OCI-LY7 (cell line): ENCODE results near the gene ZNF536. TPM values are rescaled to one million over a fixed set of nuclear protein-coding genes. Genes with fewer than 3 reads are reported as not detected.

Experiments used
- BruUV-seq: library from RNA; stranded (reverse); fragments of 400-500 nt; replicated peaks from 2 replicates; lab custom pipeline; 2021; lab: Mats Ljungman, UMichigan
- CTCF ChIA-PET: fragments of 300-600 bp; sonication (Branson Sonifier 250); formaldehyde crosslinking; loops from one replicate; lab custom pipeline; 2022; ENCODE audit warnings: antibody characterized with exemption; ENCODE audit not compliant: unreplicated experiment; lab: Charles Lee
- POLR2A ChIA-PET: fragments of 300-600 bp; sonication (Branson Sonifier 250); formaldehyde crosslinking; loops from one replicate; lab custom pipeline; 2022; ENCODE audit warnings: antibody characterized with exemption; lab: Charles Lee
- DNase-seq: peaks from one replicate; pipeline ENCODE4 v3.0.0-alpha.2; 2015; ENCODE audit warnings: low spot score
- H2AFZ ChIP-seq: fragments of 200-600 bp; sonication (generic), shearing (Covaris generic); 2 replicates; pipeline ENCODE4 v1.6.1; 2014; ENCODE audit warnings: mild to moderate bottlenecking, antibody characterized with exemption, low read length, moderate library complexity
- H3K27ac ChIP-seq: fragments of 200-600 bp; sonication (generic); 2 replicates; pipeline ENCODE4 v1.5.1; 2014; ENCODE audit warnings: mixed run types, low read depth, mild to moderate bottlenecking, moderate library complexity, low read length, inconsistent platforms; ENCODE audit not compliant: poor library complexity, severe bottlenecking
- H3K36me3 ChIP-seq: fragments of 200-600 bp; sonication (generic); 2 replicates; pipeline ENCODE4 v1.6.1; 2014; ENCODE audit warnings: mild to moderate bottlenecking, antibody characterized with exemption, low read length, moderate library complexity, mixed read lengths; ENCODE audit not compliant: insufficient read depth
- H3K4me1 ChIP-seq: fragments of 200-600 bp; sonication (generic); 2 replicates; pipeline ENCODE4 v1.5.1; 2014; ENCODE audit warnings: mild to moderate bottlenecking, low read length; ENCODE audit not compliant: insufficient read depth, poor library complexity, severe bottlenecking
- H3K4me2 ChIP-seq: fragments of 200-600 bp; sonication (generic); 2 replicates; pipeline ENCODE4 v1.6.1; 2014; ENCODE audit warnings: mild to moderate bottlenecking, low read length
- H3K4me3 ChIP-seq: fragments of 200-600 bp; sonication (generic); 2 replicates; pipeline ENCODE4 v1.5.1; 2014; ENCODE audit warnings: mild to moderate bottlenecking, low read depth, low read length; ENCODE audit not compliant: poor library complexity, severe bottlenecking
- H3K79me2 ChIP-seq: fragments of 200-600 bp; sonication (generic); 2 replicates; pipeline ENCODE4 v1.6.1; 2016; ENCODE audit warnings: low read depth, mild to moderate bottlenecking, low read length, moderate library complexity, mixed read lengths; ENCODE audit not compliant: insufficient read depth
- H3K9me2 ChIP-seq: fragments of 200-600 bp; sonication (generic); 2 replicates; pipeline ENCODE4 v1.6.1; 2016; ENCODE audit warnings: mild to moderate bottlenecking, low read length, mixed read lengths; ENCODE audit not compliant: insufficient read depth
- H3K9me3 ChIP-seq: fragments of 200-600 bp; sonication (generic); 2 replicates; pipeline ENCODE4 v1.6.1; 2014; ENCODE audit warnings: mild to moderate bottlenecking, mixed run types, low read length, mixed read lengths
- H4K20me1 ChIP-seq: fragments of 200-600 bp; sonication (generic); 2 replicates; pipeline ENCODE4 v1.6.1; 2014; ENCODE audit warnings: mild to moderate bottlenecking, antibody characterized with exemption, low read length, moderate library complexity, mixed read lengths; ENCODE audit not compliant: insufficient read depth
- CTCF ChIP-seq: fragments of 200-600 bp; sonication (generic); conservative IDR thresholded peaks from 2 replicates; pipeline ENCODE4 v1.5.1; 2014; ENCODE audit warnings: mild to moderate bottlenecking, antibody characterized with exemption, low read length, moderate library complexity, mixed read lengths
- EZH2phosphoT487 ChIP-seq: fragments of 200-600 bp; sonication (generic); IDR thresholded peaks from 2 replicates; pipeline ENCODE4 v1.6.1; 2018; ENCODE audit warnings: low read depth, borderline replicate concordance, mild to moderate bottlenecking, mixed run types, antibody characterized with exemption, low read length, moderate library complexity, mixed read lengths
- intact Hi-C: fragments of 100-400 bp; cut with micrococcal nuclease; formaldehyde crosslinking; loops from one replicate; pipeline ENCODE4 v1.10.0; 2022; ENCODE audit not compliant: unreplicated experiment
- total RNA-seq, 2 experiments: library from RNA; depleted of rRNA in 1 of 2; stranded (reverse); fragments of >200 nt in 1 of 2; shearing (Covaris generic) in 1 of 2; gene quantifications; 2 replicates each; pipeline ENCODE4 v1.2.3, GENCODE V29; 2014 to 2022

Gene ZNF536
- total RNA-seq, 2 experiments from 2014 or later, result 0.06 to 0.30 TPM

DNA sequence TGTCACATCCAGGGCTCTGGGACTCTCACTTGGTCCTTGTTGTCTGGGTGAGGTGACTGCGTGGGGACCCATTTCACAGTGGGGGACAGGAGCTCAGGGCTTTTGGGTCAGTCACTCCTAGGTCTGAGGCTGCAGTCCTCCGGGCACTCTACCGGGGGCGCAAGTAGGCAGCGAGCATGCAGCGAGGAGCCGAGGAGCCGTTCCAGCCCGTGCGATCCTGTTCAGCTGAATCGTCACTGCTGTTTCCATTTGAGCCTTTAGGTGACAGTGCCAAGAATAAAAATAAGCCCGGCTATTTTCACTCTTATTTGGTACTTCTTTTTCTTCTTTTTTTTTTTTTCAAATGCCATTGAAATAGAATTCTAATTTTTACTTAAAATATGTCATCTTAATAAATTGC, 126.5 kb downstream of the ZNF536 start:
- BruUV-seq, result no TSS peak
- intact Hi-C loops, result no loop called here

GRCh38 chr19:30504272-30504671, 132.1 kb downstream of the ZNF536 start:
- H3K9me2 ChIP-seq, result no peaks in the 10 kb centered on the region
- intact Hi-C loops, result no loop called here
- H3K4me2 ChIP-seq, result no peak overlapping the region
- no peaks in the 10 kb centered on the region for H4K20me1 ChIP-seq
- no TSS peak for BruUV-seq
- TF ChIP-seq CTCF (no peak), EZH2phosphoT487 (no peak)
- H3K4me1 ChIP-seq, result no peaks in the 10 kb centered on the region
- H3K4me3 ChIP-seq, result no peak overlapping the region
- no peak for DNase-seq
- no peak overlapping the region for H2AFZ ChIP-seq
- H3K36me3 ChIP-seq, result no peaks in the 10 kb centered on the region
- H3K9me3 ChIP-seq, result no peaks in the 10 kb centered on the region
- H3K79me2 ChIP-seq, result no peaks in the 10 kb centered on the region
- POLR2A ChIA-PET, result interaction anchor here (0.6 to 0.8 kb wide), 2 partner anchors 40 to 758 kb away, joined by 3 to 4 read pairs; no protein-coding TSS in a partner anchor
- CTCF ChIA-PET, result no interaction called here
- H3K27ac ChIP-seq, result no peak overlapping the region

More for the DNA sequence above, 126.5 kb downstream of the ZNF536 start:
- Histone ChIP-seq H3K4me2 (no peak overlapping the region), H3K9me2 (no peaks in the 10 kb centered on the region), H3K36me3 (no peaks in the 10 kb centered on the region), H3K4me3 (no peak overlapping the region), H3K27ac (no peak overlapping the region), H3K4me1 (no peaks in the 10 kb centered on the region), H4K20me1 (no peaks in the 10 kb centered on the region), H2AFZ (no peak overlapping the region), H3K9me3 (no peaks in the 10 kb centered on the region), H3K79me2 (no peaks in the 10 kb centered on the region)
- TF ChIP-seq EZH2phosphoT487, result no peak
- no peak for TF ChIP-seq CTCF
- ChIA-PET CTCF (no interaction called here), POLR2A (interaction anchor here (0.6 to 1.6 kb wide), 3 partner anchors 23 to 1846 kb away, joined by 3 to 7 read pairs (median 4); no protein-coding TSS in a partner anchor)
- no peak for DNase-seq

DNA sequence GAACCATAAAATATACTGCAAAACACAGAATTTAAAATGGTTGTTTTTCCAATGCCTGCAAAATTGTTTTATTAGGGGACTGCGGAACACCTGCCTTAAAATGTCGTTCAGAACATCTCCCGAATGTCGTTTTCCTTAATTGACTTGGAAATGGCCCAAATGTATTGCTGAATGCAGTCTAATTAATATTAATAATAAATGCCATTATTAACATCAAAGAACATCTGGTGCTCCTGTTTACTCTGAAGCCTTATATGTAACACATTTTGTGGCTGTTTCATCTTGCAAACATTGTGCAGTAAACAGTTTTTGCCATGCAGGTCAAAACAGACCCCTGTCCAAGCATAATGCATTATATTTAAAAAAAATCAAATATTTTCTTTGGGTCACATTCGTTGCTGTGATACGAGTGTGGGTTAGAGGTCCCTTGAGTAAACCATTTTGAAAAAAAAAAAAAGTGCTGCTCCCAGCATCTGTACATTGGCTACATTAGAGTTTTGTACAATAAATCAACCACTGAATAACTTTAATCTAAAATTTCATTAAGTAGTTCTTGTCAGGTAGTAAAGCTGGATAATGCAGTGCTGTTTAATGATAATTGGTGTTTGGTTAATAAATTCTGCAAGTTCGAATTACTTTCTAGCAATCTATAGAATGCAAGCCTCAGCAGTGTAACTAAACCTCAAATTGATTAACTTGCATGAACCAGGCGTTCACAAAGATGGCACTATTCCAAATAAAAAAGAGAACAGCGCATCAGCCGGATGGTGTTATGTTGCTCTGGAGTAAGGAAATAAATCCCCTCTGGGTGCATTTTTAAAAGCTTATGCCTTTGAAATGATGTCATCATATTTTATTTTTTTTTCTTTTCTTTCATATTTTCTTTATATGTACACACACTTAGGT, 140.2 kb downstream of the ZNF536 start:
- TF ChIP-seq EZH2phosphoT487 (no peak), CTCF (no peak)
- Histone ChIP-seq H3K27ac (no peak overlapping the region), H2AFZ (no peak overlapping the region), H3K36me3 (no peaks in the 10 kb centered on the region), H3K4me2 (no peak overlapping the region), H4K20me1 (no peaks in the 10 kb centered on the region), H3K4me1 (no peaks in the 10 kb centered on the region), H3K79me2 (no peaks in the 10 kb centered on the region), H3K4me3 (no peak overlapping the region), H3K9me3 (no peaks in the 10 kb centered on the region), H3K9me2 (no peaks in the 10 kb centered on the region)
- no TSS peak for BruUV-seq
- CTCF ChIA-PET, result no interaction called here
- no peak for DNase-seq
- intact Hi-C loops, result no loop called here
- POLR2A ChIA-PET, result no interaction called here
